Loucy (cell line): ENCODE data around the gene C16orf96.

Source experiments
- EZH2phosphoT487 ChIP-seq: fragments of 200-600 bp; IDR thresholded peaks from 2 replicates; pipeline ENCODE4 v1.6.1; 2018; ENCODE audit warnings: antibody characterized with exemption, mild to moderate bottlenecking, moderate library complexity, borderline replicate concordance
- TF ChIP-seq, protein P1 (sequence below): fragments of 200-600 bp; sonication (generic); conservative IDR thresholded peaks from 2 replicates; pipeline ENCODE4 v1.5.1; 2014; ENCODE audit warnings: mild to moderate bottlenecking, antibody characterized with exemption, low read length

DNA sequence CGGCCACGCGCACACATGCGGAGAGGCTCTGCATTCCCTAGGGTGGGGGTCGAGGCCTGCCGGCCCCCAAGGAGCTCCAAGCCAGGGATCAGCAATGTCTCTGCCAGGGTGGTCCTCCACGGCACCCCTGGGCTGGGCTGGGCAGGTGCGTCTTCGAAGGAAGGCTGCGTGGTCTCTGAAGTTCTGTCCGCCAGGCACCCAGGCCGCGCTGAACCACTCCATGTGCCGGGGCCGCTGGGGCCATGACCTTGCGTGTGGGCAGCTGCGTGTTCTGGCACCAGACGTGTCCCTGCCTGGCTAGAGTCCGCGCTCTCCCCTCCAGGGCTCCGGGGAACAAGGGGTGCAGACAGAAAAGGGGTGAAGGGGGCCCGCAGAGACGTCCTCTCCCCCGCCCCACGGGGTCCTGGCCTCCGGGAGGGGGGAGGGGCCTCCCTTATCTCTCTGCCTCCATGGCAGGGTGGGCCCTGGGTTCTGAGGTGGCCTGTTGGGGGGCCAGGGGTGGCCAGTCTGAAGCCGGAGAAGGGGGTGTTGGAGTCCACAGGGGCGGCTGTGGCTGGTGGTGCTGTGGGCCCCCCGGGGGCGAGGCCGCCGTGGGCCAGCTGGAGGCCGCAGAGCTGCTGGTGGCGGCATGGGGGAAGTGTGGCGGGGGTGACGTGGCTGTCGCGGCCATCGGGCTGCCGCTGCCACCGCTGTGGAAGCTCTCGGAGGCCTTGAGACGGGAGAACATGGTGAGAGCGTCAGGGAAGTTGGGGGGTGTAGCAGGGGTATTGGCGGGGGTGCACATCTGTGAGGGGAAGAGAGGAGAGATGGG lies 53.3 kb downstream of the C16orf96 start:
- TF ChIP-seq, protein P1, sequence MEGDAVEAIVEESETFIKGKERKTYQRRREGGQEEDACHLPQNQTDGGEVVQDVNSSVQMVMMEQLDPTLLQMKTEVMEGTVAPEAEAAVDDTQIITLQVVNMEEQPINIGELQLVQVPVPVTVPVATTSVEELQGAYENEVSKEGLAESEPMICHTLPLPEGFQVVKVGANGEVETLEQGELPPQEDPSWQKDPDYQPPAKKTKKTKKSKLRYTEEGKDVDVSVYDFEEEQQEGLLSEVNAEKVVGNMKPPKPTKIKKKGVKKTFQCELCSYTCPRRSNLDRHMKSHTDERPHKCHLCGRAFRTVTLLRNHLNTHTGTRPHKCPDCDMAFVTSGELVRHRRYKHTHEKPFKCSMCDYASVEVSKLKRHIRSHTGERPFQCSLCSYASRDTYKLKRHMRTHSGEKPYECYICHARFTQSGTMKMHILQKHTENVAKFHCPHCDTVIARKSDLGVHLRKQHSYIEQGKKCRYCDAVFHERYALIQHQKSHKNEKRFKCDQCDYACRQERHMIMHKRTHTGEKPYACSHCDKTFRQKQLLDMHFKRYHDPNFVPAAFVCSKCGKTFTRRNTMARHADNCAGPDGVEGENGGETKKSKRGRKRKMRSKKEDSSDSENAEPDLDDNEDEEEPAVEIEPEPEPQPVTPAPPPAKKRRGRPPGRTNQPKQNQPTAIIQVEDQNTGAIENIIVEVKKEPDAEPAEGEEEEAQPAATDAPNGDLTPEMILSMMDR = no peak
- TF ChIP-seq EZH2phosphoT487 = no peak
